Measurements from ENCODE around the gene TMEM271.

The TMEM271 gene

GRCh38 chr4:576245-576821 lies at the start of gene TMEM271:
TMEM271 (minus strand) TSS chr4:576295; CDS start chr4:576062, 233 bp downstream.
- no peak for DNase-seq (ENCODE audit: extremely low spot score, insufficient read length, low read depth)
- FAIRE-seq = no peak

GRCh38 chr4:625631-626161 lies 49.6 kb upstream of the TMEM271 start:
- DNase-seq (ENCODE audit: extremely low spot score, insufficient read length, low read depth) = no peak
- no peak for FAIRE-seq

- DNase-seq (ENCODE audit: extremely low spot score, insufficient read length, low read depth) (no peak), FAIRE-seq (no peak)
Measured at GRCh38 chr4:624705-625590, 48.9 kb upstream of the TMEM271 start, which contains the start of gene PDE6B. PDE6B (plus strand) TSS chr4:625573; CDS start chr4:625627, 54 bp downstream.

- FAIRE-seq (no peak), DNase-seq (ENCODE audit: extremely low spot score, insufficient read length, low read depth) (no peak)
Measured at GRCh38 chr4:623914-624566, 47.9 kb upstream of the TMEM271 start.

GRCh38 chr4:622996-623913 lies 47.2 kb upstream of the TMEM271 start:
- FAIRE-seq (no peak), DNase-seq (ENCODE audit: extremely low spot score, insufficient read length, low read depth) (no peak)

GRCh38 chr4:622071-622995 lies 46.2 kb upstream of the TMEM271 start:
- FAIRE-seq (no peak), DNase-seq (ENCODE audit: extremely low spot score, insufficient read length, low read depth) (no peak)

GRCh38 chr4:621296-622070 lies 45.4 kb upstream of the TMEM271 start:
- no peak for FAIRE-seq

GRCh38 chr4:620851-621261 lies 44.8 kb upstream of the TMEM271 start:
- DNase-seq (ENCODE audit: extremely low spot score, insufficient read length, low read depth) = no peak
- FAIRE-seq = no peak

More at GRCh38 chr4:621296-622070, 45.4 kb upstream of the TMEM271 start:
- no peak for DNase-seq (ENCODE audit: extremely low spot score, insufficient read length, low read depth)

GRCh38 chr4:620201-620600 lies 44.1 kb upstream of the TMEM271 start:
- no peak for DNase-seq (ENCODE audit: extremely low spot score, insufficient read length, low read depth)
- FAIRE-seq = no peak

GRCh38 chr4:617644-618641 lies 41.8 kb upstream of the TMEM271 start:
- no peak for FAIRE-seq
- no peak for DNase-seq (ENCODE audit: extremely low spot score, insufficient read length, low read depth)

GRCh38 chr4:616911-617643 lies 41.0 kb upstream of the TMEM271 start:
- no peak for FAIRE-seq
- DNase-seq (ENCODE audit: extremely low spot score, insufficient read length, low read depth) = no peak

- DNase-seq (ENCODE audit: extremely low spot score, insufficient read length, low read depth) (no peak), FAIRE-seq (no peak)
Measured at GRCh38 chr4:616091-616490, 40.0 kb upstream of the TMEM271 start.

- DNase-seq (ENCODE audit: extremely low spot score, insufficient read length, low read depth) (no peak), FAIRE-seq (no peak)
Measured at GRCh38 chr4:613126-613525, 37.0 kb upstream of the TMEM271 start.

- no peak for DNase-seq (ENCODE audit: extremely low spot score, insufficient read length, low read depth)
- FAIRE-seq = no peak
Measured at GRCh38 chr4:612749-613125, 36.6 kb upstream of the TMEM271 start.

GRCh38 chr4:612052-612748 lies 36.1 kb upstream of the TMEM271 start:
- DNase-seq (ENCODE audit: extremely low spot score, insufficient read length, low read depth) = no peak
- FAIRE-seq = no peak
